ENCODE data around the gene CCDC91.

CCDC91 gene

DNA sequence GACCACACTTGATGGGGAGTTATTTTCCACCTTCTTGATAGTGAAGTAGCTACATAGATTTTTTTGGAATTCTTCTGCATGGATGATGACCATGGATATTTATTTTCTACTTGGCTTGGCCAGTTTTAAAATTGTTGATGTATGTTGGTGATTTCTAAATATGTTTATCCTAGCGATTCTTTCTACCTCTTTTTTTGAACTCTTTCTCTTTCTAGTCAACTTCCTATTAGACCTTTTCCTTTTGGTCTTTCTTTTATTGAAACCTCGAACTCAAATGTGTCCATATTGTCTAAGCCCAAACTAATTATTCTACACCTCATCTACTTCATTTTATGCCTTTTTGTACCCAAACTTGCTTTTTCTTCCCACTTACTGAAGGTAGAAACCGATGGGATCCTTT is 37.0 kb downstream of the CCDC91 start:
- CTCF ChIA-PET: no interaction called here
- Histone ChIP-seq H3K36me3 (ENCODE audit: control insufficient read depth in 2 of 2, insufficient read depth in 1 of 2, low read length in 2 of 2) (no peaks in the 10 kb centered on the region), H3K4me1 (ENCODE audit: control insufficient read depth, insufficient read depth, low read length) (no peaks in the 10 kb centered on the region; the same call in 1 of the 2 replicates), H3K9me3 (ENCODE audit: control insufficient read depth, insufficient read depth, low read depth, low read length) (no peaks in the 10 kb centered on the region), H3K4me3 (ENCODE audit: low read depth, low read length) (no peak overlapping the region), H3K27ac (ENCODE audit: extremely low read depth, low read depth, low read length) (no peak overlapping the region)
- TF ChIP-seq ZNF521 (tag by site-specific recombination; IDR thresholded peaks at IDR 0.05) (no peak), ZFP41 (tag by site-specific recombination; IDR thresholded peaks at IDR 0.05; ENCODE audit: borderline replicate concordance) (no peak), ZNF654 (tag by site-specific recombination; IDR thresholded peaks at IDR 0.05; ENCODE audit: low read depth) (no peak), ZNF776 (tag by site-specific recombination; IDR thresholded peaks at IDR 0.05; ENCODE audit: borderline replicate concordance) (no peak), ZSCAN23 (tag by site-specific recombination; IDR thresholded peaks at IDR 0.05) (no peak), ZNF600 (tag by site-specific recombination; IDR thresholded peaks at IDR 0.05) (no peak), ZNF768 (tag by site-specific recombination; IDR thresholded peaks at IDR 0.05) (no peak), ZNF341 (tag by site-specific recombination; IDR thresholded peaks at IDR 0.05; ENCODE audit: low read depth) (no peak), ZNF221 (tag by site-specific recombination; IDR thresholded peaks at IDR 0.05; ENCODE audit: borderline replicate concordance) (no peak), ZNF391 (tag by site-specific recombination; IDR thresholded peaks at IDR 0.05; ENCODE audit: borderline replicate concordance, low read depth) (no peak), FEZF1 (tag by site-specific recombination; IDR thresholded peaks at IDR 0.05) (no peak), ZNF426 (tag by site-specific recombination; IDR thresholded peaks at IDR 0.05) (no peak), ZNF707 (tag by site-specific recombination; IDR thresholded peaks at IDR 0.05) (no peak)
- TF ChIP-seq, protein P1, sequence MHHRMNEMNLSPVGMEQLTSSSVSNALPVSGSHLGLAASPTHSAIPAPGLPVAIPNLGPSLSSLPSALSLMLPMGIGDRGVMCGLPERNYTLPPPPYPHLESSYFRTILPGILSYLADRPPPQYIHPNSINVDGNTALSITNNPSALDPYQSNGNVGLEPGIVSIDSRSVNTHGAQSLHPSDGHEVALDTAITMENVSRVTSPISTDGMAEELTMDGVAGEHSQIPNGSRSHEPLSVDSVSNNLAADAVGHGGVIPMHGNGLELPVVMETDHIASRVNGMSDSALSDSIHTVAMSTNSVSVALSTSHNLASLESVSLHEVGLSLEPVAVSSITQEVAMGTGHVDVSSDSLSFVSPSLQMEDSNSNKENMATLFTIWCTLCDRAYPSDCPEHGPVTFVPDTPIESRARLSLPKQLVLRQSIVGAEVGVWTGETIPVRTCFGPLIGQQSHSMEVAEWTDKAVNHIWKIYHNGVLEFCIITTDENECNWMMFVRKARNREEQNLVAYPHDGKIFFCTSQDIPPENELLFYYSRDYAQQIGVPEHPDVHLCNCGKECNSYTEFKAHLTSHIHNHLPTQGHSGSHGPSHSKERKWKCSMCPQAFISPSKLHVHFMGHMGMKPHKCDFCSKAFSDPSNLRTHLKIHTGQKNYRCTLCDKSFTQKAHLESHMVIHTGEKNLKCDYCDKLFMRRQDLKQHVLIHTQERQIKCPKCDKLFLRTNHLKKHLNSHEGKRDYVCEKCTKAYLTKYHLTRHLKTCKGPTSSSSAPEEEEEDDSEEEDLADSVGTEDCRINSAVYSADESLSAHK (tag by site-specific recombination; IDR thresholded peaks at IDR 0.05): no peak
- TF ChIP-seq, protein P2, sequence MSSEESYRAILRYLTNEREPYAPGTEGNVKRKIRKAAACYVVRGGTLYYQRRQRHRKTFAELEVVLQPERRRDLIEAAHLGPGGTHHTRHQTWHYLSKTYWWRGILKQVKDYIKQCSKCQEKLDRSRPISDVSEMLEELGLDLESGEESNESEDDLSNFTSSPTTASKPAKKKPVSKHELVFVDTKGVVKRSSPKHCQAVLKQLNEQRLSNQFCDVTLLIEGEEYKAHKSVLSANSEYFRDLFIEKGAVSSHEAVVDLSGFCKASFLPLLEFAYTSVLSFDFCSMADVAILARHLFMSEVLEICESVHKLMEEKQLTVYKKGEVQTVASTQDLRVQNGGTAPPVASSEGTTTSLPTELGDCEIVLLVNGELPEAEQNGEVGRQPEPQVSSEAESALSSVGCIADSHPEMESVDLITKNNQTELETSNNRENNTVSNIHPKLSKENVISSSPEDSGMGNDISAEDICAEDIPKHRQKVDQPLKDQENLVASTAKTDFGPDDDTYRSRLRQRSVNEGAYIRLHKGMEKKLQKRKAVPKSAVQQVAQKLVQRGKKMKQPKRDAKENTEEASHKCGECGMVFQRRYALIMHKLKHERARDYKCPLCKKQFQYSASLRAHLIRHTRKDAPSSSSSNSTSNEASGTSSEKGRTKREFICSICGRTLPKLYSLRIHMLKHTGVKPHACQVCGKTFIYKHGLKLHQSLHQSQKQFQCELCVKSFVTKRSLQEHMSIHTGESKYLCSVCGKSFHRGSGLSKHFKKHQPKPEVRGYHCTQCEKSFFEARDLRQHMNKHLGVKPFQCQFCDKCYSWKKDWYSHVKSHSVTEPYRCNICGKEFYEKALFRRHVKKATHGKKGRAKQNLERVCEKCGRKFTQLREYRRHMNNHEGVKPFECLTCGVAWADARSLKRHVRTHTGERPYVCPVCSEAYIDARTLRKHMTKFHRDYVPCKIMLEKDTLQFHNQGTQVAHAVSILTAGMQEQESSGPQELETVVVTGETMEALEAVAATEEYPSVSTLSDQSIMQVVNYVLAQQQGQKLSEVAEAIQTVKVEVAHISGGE (tag by site-specific recombination; conservative IDR thresholded peaks at IDR 0.05; ENCODE audit: low read depth): no peak
- TF ChIP-seq, protein P3, sequence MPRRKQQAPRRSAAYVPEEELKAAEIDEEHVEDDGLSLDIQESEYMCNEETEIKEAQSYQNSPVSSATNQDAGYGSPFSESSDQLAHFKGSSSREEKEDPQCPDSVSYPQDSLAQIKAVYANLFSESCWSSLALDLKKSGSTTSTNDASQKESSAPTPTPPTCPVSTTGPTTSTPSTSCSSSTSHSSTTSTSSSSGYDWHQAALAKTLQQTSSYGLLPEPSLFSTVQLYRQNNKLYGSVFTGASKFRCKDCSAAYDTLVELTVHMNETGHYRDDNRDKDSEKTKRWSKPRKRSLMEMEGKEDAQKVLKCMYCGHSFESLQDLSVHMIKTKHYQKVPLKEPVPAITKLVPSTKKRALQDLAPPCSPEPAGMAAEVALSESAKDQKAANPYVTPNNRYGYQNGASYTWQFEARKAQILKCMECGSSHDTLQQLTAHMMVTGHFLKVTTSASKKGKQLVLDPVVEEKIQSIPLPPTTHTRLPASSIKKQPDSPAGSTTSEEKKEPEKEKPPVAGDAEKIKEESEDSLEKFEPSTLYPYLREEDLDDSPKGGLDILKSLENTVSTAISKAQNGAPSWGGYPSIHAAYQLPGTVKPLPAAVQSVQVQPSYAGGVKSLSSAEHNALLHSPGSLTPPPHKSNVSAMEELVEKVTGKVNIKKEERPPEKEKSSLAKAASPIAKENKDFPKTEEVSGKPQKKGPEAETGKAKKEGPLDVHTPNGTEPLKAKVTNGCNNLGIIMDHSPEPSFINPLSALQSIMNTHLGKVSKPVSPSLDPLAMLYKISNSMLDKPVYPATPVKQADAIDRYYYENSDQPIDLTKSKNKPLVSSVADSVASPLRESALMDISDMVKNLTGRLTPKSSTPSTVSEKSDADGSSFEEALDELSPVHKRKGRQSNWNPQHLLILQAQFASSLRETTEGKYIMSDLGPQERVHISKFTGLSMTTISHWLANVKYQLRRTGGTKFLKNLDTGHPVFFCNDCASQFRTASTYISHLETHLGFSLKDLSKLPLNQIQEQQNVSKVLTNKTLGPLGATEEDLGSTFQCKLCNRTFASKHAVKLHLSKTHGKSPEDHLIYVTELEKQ (tag by site-specific recombination; IDR thresholded peaks at IDR 0.05; ENCODE audit: borderline replicate concordance): no peak
- TF ChIP-seq, protein P4, sequence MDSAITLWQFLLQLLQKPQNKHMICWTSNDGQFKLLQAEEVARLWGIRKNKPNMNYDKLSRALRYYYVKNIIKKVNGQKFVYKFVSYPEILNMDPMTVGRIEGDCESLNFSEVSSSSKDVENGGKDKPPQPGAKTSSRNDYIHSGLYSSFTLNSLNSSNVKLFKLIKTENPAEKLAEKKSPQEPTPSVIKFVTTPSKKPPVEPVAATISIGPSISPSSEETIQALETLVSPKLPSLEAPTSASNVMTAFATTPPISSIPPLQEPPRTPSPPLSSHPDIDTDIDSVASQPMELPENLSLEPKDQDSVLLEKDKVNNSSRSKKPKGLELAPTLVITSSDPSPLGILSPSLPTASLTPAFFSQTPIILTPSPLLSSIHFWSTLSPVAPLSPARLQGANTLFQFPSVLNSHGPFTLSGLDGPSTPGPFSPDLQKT (IDR thresholded peaks at IDR 0.05; ENCODE audit: borderline replicate concordance, low read depth, low read length): no peak
- TF ChIP-seq, protein P5, sequence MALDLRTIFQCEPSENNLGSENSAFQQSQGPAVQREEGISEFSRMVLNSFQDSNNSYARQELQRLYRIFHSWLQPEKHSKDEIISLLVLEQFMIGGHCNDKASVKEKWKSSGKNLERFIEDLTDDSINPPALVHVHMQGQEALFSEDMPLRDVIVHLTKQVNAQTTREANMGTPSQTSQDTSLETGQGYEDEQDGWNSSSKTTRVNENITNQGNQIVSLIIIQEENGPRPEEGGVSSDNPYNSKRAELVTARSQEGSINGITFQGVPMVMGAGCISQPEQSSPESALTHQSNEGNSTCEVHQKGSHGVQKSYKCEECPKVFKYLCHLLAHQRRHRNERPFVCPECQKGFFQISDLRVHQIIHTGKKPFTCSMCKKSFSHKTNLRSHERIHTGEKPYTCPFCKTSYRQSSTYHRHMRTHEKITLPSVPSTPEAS (tag by site-specific recombination; IDR thresholded peaks at IDR 0.05): no peak
- POLR2A ChIA-PET: no interaction called here

Data from HEK293 (cell line).